Glutamatergic neuron (in vitro differentiated cells): ENCODE data around the gene DTNA. TPM values are rescaled to one million over a fixed set of nuclear protein-coding genes. Genes with fewer than 3 reads are reported as not detected.

Experiments
- DNase-seq: peaks from one replicate; pipeline ENCODE4 v3.0.0; 2022
- H3K27ac Mint-ChIP-seq: one replicate; pipeline ENCODE4 v1.8.0; 2020; ENCODE audit warnings: mild to moderate bottlenecking, mixed read lengths, inconsistent platforms; ENCODE audit not compliant: unreplicated experiment
- H3K27me3 Mint-ChIP-seq: one replicate; pipeline ENCODE4 v1.8.0; 2020; ENCODE audit warnings: mild to moderate bottlenecking, moderate library complexity, mixed read lengths, inconsistent platforms; ENCODE audit not compliant: unreplicated experiment
- H3K36me3 Mint-ChIP-seq: one replicate; pipeline ENCODE4 v1.8.0; 2020; ENCODE audit warnings: mild to moderate bottlenecking, mixed read lengths, inconsistent platforms; ENCODE audit not compliant: unreplicated experiment
- H3K4me1 Mint-ChIP-seq: one replicate; pipeline ENCODE4 v1.8.0; 2020; ENCODE audit warnings: mild to moderate bottlenecking, low read depth, mixed read lengths, inconsistent platforms; ENCODE audit not compliant: unreplicated experiment
- H3K4me3 Mint-ChIP-seq: one replicate; pipeline ENCODE4 v1.8.0; 2020; ENCODE audit warnings: mild to moderate bottlenecking, mixed read lengths, inconsistent platforms; ENCODE audit not compliant: unreplicated experiment
- H3K9me3 Mint-ChIP-seq: one replicate; pipeline ENCODE4 v1.8.0; 2020; ENCODE audit warnings: mild to moderate bottlenecking, moderate library complexity, mixed read lengths, inconsistent platforms; ENCODE audit not compliant: unreplicated experiment
- total RNA-seq: library from RNA; stranded (reverse); fragmentation: NEBNext Ultra II Directional; extraction: Animal tissue kit (Norgen Biotek cat#: 25700); gene quantifications from one replicate; pipeline ENCODE4 v1.2.1, GENCODE V29; 2021; ENCODE audit not compliant: unreplicated experiment
- TF ChIP-seq, protein P1 (sequence below): fragments of 200-600 bp; sonication (generic); IDR thresholded peaks from one replicate; pipeline ENCODE4 v1.5.0; 2021; ENCODE audit not compliant: partially characterized antibody, unreplicated experiment

DTNA gene
- total RNA-seq, 1 donor from 2014 or later, result 29.5 TPM

DNA sequence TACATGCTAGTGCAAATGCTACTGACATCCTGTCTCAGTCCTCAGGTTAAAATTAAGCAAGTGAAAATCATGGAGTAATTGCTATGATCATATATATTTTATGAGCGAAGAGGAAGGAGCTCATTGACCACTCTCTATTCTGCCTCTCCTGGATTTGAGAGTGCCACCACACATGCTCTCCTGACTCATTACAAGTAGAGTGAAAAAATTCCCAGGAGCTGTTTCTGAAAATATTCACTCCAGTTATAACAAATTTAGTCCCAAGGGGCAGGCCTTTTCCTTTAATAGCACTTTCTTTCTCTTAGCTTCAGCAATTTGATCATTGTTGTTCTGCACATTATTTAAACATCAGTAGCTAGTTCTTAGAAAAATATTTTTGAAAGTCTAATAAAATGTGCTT lies 176.1 kb downstream of the DTNA start:
- no peaks in the 10 kb centered on the region for H3K36me3 Mint-ChIP-seq
- no peak overlapping the region for H3K27ac Mint-ChIP-seq
- TF ChIP-seq, protein P1, sequence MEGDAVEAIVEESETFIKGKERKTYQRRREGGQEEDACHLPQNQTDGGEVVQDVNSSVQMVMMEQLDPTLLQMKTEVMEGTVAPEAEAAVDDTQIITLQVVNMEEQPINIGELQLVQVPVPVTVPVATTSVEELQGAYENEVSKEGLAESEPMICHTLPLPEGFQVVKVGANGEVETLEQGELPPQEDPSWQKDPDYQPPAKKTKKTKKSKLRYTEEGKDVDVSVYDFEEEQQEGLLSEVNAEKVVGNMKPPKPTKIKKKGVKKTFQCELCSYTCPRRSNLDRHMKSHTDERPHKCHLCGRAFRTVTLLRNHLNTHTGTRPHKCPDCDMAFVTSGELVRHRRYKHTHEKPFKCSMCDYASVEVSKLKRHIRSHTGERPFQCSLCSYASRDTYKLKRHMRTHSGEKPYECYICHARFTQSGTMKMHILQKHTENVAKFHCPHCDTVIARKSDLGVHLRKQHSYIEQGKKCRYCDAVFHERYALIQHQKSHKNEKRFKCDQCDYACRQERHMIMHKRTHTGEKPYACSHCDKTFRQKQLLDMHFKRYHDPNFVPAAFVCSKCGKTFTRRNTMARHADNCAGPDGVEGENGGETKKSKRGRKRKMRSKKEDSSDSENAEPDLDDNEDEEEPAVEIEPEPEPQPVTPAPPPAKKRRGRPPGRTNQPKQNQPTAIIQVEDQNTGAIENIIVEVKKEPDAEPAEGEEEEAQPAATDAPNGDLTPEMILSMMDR, result no peak
- peaks cover 13% of the 10 kb centered on the region for H3K4me1 Mint-ChIP-seq
- no peaks in the 10 kb centered on the region for H3K9me3 Mint-ChIP-seq
- no peak overlapping the region for H3K4me3 Mint-ChIP-seq
- no peak for DNase-seq
- H3K27me3 Mint-ChIP-seq, result peaks cover 3% of the 10 kb centered on the region

DNA sequence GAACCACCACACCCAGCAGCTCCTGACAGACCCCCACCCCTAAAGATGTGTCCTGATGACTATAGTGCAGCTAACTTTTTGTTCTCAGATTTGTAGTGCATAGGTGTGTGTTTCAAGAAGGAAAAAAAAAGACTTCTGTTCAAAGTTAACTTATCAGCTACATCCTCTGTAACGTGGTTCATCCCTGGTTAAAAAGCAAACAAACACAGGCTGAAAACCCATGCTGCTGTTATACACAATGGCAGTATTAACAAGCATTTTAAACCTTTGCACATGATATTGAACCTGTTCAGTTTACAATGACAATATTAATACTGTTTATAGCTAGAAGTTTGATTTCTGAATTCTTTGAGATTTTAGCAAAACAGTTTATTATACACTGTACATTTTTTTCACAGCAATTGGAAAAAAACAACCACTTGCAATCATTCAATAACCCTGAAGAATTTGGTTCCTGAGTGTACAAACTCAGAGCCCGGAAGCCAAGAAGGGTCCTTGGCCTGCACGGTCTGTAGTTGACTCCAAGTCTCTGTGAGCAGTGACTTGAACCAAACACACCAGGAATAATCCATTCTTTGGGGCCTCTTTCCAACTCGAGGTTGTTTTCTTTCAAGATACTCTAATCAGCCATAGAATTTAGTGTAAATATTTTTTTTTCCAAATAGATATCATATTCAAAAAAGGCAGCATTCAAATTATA lies 177.9 kb downstream of the DTNA start:
- TF ChIP-seq, protein P1, result no peak
- Mint-ChIP-seq H3K27me3 (peaks cover 3% of the 10 kb centered on the region), H3K27ac (no peak overlapping the region)

DNA sequence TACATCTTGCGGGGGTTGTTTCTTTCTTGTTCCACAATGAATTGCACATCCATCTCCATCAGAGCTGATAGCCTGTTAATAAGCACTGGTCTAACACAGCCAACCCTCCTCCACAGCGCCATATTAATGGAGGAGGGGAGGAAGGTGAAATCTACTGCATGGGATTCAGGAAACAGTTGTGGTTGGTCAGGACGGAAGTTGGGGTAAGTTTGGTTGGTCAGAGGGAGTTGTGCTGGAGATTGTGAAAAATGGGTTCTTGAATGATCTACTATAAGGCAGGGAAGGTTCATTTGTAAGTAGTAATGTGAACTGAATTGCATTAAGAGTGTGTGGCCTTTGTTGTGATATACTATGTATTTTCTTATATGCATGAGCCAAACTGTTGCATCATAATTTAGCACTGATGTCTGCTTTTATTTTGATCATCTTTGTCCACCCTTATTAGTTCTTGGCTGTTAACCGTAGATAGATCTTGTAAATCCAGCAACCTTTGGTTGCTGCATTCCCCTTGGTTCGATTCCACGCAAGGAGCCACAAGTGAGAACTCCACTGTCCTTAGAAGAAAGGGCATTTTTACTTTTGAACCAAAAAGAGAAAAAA lies 180.5 kb downstream of the DTNA start:
- Mint-ChIP-seq H3K36me3 (peaks cover 15% of the 10 kb centered on the region), H3K4me3 (no peak overlapping the region), H3K27me3 (peaks cover 2% of the 10 kb centered on the region), H3K4me1 (peaks cover 9% of the 10 kb centered on the region), H3K27ac (no peak overlapping the region), H3K9me3 (peaks cover 10% of the 10 kb centered on the region)
- TF ChIP-seq, protein P1, result no peak
- DNase-seq, result no peak

More for the DNA sequence above, 177.9 kb downstream of the DTNA start:
- H3K36me3 Mint-ChIP-seq, result no peaks in the 10 kb centered on the region
- peaks cover 2% of the 10 kb centered on the region for H3K9me3 Mint-ChIP-seq
- no peak overlapping the region for H3K4me3 Mint-ChIP-seq
- no peak for DNase-seq
- peaks cover 13% of the 10 kb centered on the region for H3K4me1 Mint-ChIP-seq

DNA sequence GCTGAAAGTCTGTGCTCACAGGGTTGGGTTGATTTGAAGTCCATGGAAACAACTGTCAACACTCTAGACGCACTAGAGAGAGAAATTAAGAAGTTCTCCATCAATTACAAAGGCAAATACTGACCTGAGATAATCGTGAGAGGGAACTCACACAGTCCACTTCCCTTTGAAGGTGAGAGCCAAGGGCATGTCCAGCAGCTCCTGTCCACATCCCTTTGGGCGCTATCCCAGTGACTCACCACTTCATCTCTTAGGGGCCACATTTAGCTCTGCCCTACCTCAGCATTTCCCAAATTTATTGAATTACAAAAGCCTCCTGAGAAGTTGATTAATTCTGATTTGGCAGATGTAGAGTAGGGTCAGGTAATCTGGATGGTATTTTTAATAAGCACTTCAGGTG lies 182.3 kb downstream of the DTNA start:
- DNase-seq, result no peak
- TF ChIP-seq, protein P1, result no peak
- Mint-ChIP-seq H3K4me1 (peaks cover 3% of the 10 kb centered on the region), H3K27ac (no peak overlapping the region), H3K27me3 (peaks cover 2% of the 10 kb centered on the region), H3K4me3 (no peak overlapping the region), H3K9me3 (peaks cover 10% of the 10 kb centered on the region), H3K36me3 (peaks cover 15% of the 10 kb centered on the region)

DNA sequence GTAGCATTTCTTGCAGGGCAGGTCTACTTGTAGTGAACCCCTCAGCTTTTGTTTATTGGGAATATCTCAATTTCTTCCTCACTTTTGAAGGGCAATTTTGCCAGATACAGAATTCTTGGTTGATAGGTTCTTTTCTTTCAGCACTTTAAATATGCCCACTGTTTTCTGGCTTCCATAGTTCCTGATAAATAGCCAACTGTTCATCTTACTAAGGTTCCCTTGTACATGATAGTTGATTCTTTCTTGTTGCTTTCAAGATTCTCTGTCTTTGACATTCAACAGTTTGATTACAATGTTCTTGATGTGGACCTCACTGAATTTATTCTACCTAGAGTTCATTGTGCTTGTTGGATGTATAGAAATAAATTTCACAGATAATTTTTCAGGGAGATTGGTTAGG lies 183.1 kb downstream of the DTNA start:
- Mint-ChIP-seq H3K27me3 (peaks cover 2% of the 10 kb centered on the region), H3K9me3 (peaks cover 12% of the 10 kb centered on the region), H3K27ac (no peak overlapping the region), H3K4me3 (no peak overlapping the region), H3K4me1 (peaks cover 3% of the 10 kb centered on the region), H3K36me3 (peaks cover 15% of the 10 kb centered on the region)
- TF ChIP-seq, protein P1, result no peak
- DNase-seq, result no peak
